ENCODE data around the gene PRRT2.
A peak's percentile ranks its signal among the peaks of the same experiment; 100 is the strongest.

The PRRT2 gene

GRCh38 chr16:29858974-29859373 is 47.0 kb downstream of the PRRT2 start:
- ChIA-PET CTCF (interaction anchor here (3.4 kb wide), 1 partner anchor 11 kb away, joined by 40 read pairs; no protein-coding TSS in a partner anchor), POLR2A (no interaction called here)
- no peak for TF ChIP-seq CTCF (IDR thresholded peaks at IDR 0.05; ENCODE audit: control extremely low read depth, extremely low read depth, low read depth, missing control alignments)
- DNase-seq (ENCODE audit: extremely low spot score): no peak

GRCh38 chr16:29860218-29860617 is 48.2 kb downstream of the PRRT2 start:
- CTCF ChIA-PET: interaction anchor here (1.4 to 4.0 kb wide), 2 partner anchors 11 to 15 kb away, joined by 4 to 26 read pairs; no protein-coding TSS in a partner anchor
- TF ChIP-seq CTCF (IDR thresholded peaks at IDR 0.05; ENCODE audit: control extremely low read depth, extremely low read depth, low read depth, missing control alignments): no peak
- POLR2A ChIA-PET: no interaction called here
- no peak for DNase-seq (ENCODE audit: extremely low spot score)

- DNase-seq (ENCODE audit: extremely low spot score): no peak
Measured at GRCh38 chr16:29862383-29862883, 50.4 kb downstream of the PRRT2 start.

GRCh38 chr16:29862884-29863668 is 51.1 kb downstream of the PRRT2 start, which contains the start of gene CDIPT:
Gene CDIPT (minus strand): TSS chr16:29863226. CDS start chr16:29862857, 369 bp downstream.
- CTCF ChIA-PET: interaction anchor here (1.0 to 4.0 kb wide), 6 partner anchors 14 to 98 kb away, joined by 3 to 26 read pairs (median 4); partner anchors contain the start of genes PAGR1 and SEZ6L2
- peak; percentile 91 for TF ChIP-seq CTCF (IDR thresholded peaks at IDR 0.05; ENCODE audit: control extremely low read depth, extremely low read depth, low read depth, missing control alignments)
- DNase-seq (ENCODE audit: extremely low spot score): peak; percentile 95
- POLR2A ChIA-PET: interaction anchor here (0.8 to 1.3 kb wide), 2 partner anchors 8 to 15 kb away, joined by 3 to 6 read pairs; no protein-coding TSS in a partner anchor

More at GRCh38 chr16:29862383-29862883, 50.4 kb downstream of the PRRT2 start:
- peak; percentile 15 for TF ChIP-seq CTCF (IDR thresholded peaks at IDR 0.05; ENCODE audit: control extremely low read depth, extremely low read depth, low read depth, missing control alignments)
- POLR2A ChIA-PET: no interaction called here
- CTCF ChIA-PET: interaction anchor here (1.0 to 4.0 kb wide), 3 partner anchors 9 to 37 kb away, joined by 3 to 26 read pairs (median 6); partner anchors contain the start of gene SEZ6L2

- POLR2A ChIA-PET: interaction anchor here (0.8 to 1.3 kb wide), 2 partner anchors 9 to 15 kb away, joined by 3 to 6 read pairs; no protein-coding TSS in a partner anchor
- no peak for DNase-seq (ENCODE audit: extremely low spot score)
- CTCF ChIA-PET: interaction anchor here (1.0 to 4.0 kb wide), 6 partner anchors 14 to 98 kb away, joined by 3 to 26 read pairs (median 4); partner anchors contain the start of genes PAGR1 and SEZ6L2
- no peak for TF ChIP-seq CTCF (IDR thresholded peaks at IDR 0.05; ENCODE audit: control extremely low read depth, extremely low read depth, low read depth, missing control alignments)
Measured at GRCh38 chr16:29863669-29863984, 51.6 kb downstream of the PRRT2 start.

GRCh38 chr16:29864205-29864604 is 52.2 kb downstream of the PRRT2 start:
- no peak for TF ChIP-seq CTCF (IDR thresholded peaks at IDR 0.05; ENCODE audit: control extremely low read depth, extremely low read depth, low read depth, missing control alignments)
- DNase-seq (ENCODE audit: extremely low spot score): no peak
- ChIA-PET POLR2A (interaction anchor here (0.6 to 1.3 kb wide), 2 partner anchors 9 to 62 kb away, joined by 6 to 7 read pairs; no protein-coding TSS in a partner anchor), CTCF (interaction anchor here (0.7 to 4.0 kb wide), 5 partner anchors 13 to 97 kb away, joined by 3 to 26 read pairs (median 4); partner anchors contain the start of gene PAGR1)
